IMR-90 (cell line): ENCODE measurements around the gene DLGAP3. TPM values are rescaled to one million over a fixed set of nuclear protein-coding genes. Genes with fewer than 3 reads are reported as not detected.

ENCODE experiments used
- ATAC-seq: fragments of 200-7000 bp; cut with Tn5 transposase; 2 replicates; pipeline ENCODE4 v1.9.1; 2020; ENCODE audit warnings: low read depth, mild to moderate bottlenecking, moderate library complexity
- BruUV-seq: library from RNA; stranded (reverse); fragments of 400-500 nt; replicated peaks from 2 replicates; lab custom pipeline; 2021; lab: Mats Ljungman, UMichigan
- CTCF ChIA-PET: fragments of 300-600 bp; formaldehyde crosslinking; extraction: SDS; loops from one replicate; lab custom pipeline; 2021; ENCODE audit warnings: antibody characterized with exemption; lab: Yijun Ruan, JAX
- POLR2A ChIA-PET: fragments of 300-600 bp; sonication (Branson Sonifier 250); formaldehyde crosslinking; loops from one replicate; lab custom pipeline; 2022; ENCODE audit warnings: antibody characterized with exemption; ENCODE audit not compliant: unreplicated experiment; lab: Charles Lee
- DNase-seq: peaks from one replicate; pipeline ENCODE4 v3.0.0; 2013
- H2AFZ ChIP-seq: replicated peaks from 2 replicates; pipeline ENCODE3; 2013; ENCODE audit warnings: low read length, mild to moderate bottlenecking; ENCODE audit not compliant: poor library complexity
- H2AK5ac ChIP-seq: 2 replicates; pipeline ENCODE4 v1.6.1; 2013; ENCODE audit warnings: low read depth, low read length, inconsistent platforms
- H2AK9ac ChIP-seq: replicated peaks from 2 replicates; pipeline ENCODE3; 2013; ENCODE audit warnings: mild to moderate bottlenecking, low read depth, low read length, moderate library complexity; ENCODE audit not compliant: poor library complexity
- H2BK120ac ChIP-seq: 2 replicates; pipeline ENCODE4 v1.6.1; 2013; ENCODE audit warnings: low read depth, low read length, inconsistent platforms
- H2BK15ac ChIP-seq: 3 replicates; pipeline ENCODE4 v1.6.1; 2013; ENCODE audit warnings: low read depth, low read length, inconsistent platforms
- H2BK20ac ChIP-seq: 2 replicates; pipeline ENCODE4 v1.6.1; 2013; ENCODE audit warnings: low read depth, mild to moderate bottlenecking, inconsistent platforms, low read length, moderate library complexity
- H2BK5ac ChIP-seq: 2 replicates; pipeline ENCODE4 v1.6.1; 2013; ENCODE audit warnings: mild to moderate bottlenecking, low read depth, low read length, inconsistent platforms; ENCODE audit not compliant: poor library complexity, severe bottlenecking
- H3K14ac ChIP-seq: replicated peaks from 2 replicates; pipeline ENCODE4 v1.6.1; 2013; ENCODE audit warnings: low read depth, low read length, inconsistent platforms
- H3K18ac ChIP-seq: 2 replicates; pipeline ENCODE4 v1.6.1; 2013; ENCODE audit warnings: low read depth, low read length, control low read depth
- H3K23ac ChIP-seq: 2 replicates; pipeline ENCODE4 v1.6.1; 2013; ENCODE audit warnings: low read depth, low read length, inconsistent platforms
- H3K27ac ChIP-seq: 2 replicates; pipeline ENCODE4 v1.5.1; 2013; ENCODE audit warnings: mild to moderate bottlenecking, control low read depth, low read length; ENCODE audit not compliant: insufficient read depth
- H3K27me3 ChIP-seq: 2 replicates; pipeline ENCODE4 v1.6.1; 2013; ENCODE audit warnings: low read length; ENCODE audit not compliant: control insufficient read depth, insufficient read depth
- H3K36me3 ChIP-seq: 2 replicates; pipeline ENCODE4 v1.6.1; 2013; ENCODE audit warnings: low read length, mixed read lengths; ENCODE audit not compliant: control insufficient read depth, insufficient read depth
- H3K4ac ChIP-seq: 2 replicates; pipeline ENCODE4 v1.6.1; 2013; ENCODE audit warnings: low read depth, low read length, inconsistent platforms
- H3K4me1 ChIP-seq: 2 replicates; pipeline ENCODE4 v1.6.1; 2013; ENCODE audit warnings: low read length, mixed read lengths; ENCODE audit not compliant: control insufficient read depth, insufficient read depth
- H3K4me2 ChIP-seq: 2 replicates; pipeline ENCODE4 v1.6.1; 2013; ENCODE audit warnings: low read depth, mild to moderate bottlenecking, control low read depth, low read length, moderate library complexity
- H3K4me3 ChIP-seq: 2 replicates; pipeline ENCODE4 v1.5.1; 2013; ENCODE audit warnings: low read depth, mild to moderate bottlenecking, control low read depth, low read length, moderate library complexity; ENCODE audit not compliant: insufficient read depth
- H3K56ac ChIP-seq: 2 replicates; pipeline ENCODE4 v1.6.1; 2013; ENCODE audit warnings: low read length, inconsistent platforms; ENCODE audit not compliant: insufficient read depth; ENCODE audit errors: extremely low read depth
- H3K79me1 ChIP-seq, 2 experiments: 2 replicates each; pipeline ENCODE4 v1.6.1; 2013; ENCODE audit warnings: low read length in 2 of 2, inconsistent platforms in 1 of 2, low read depth in 1 of 2
- H3K9ac ChIP-seq: 2 replicates; pipeline ENCODE4 v1.6.1; 2013; ENCODE audit warnings: low read depth, low read length, control low read depth
- H3K9me1 ChIP-seq: 2 replicates; pipeline ENCODE4 v1.6.1; 2013; ENCODE audit warnings: low read length, inconsistent platforms; ENCODE audit not compliant: insufficient read depth
- H3K9me3 ChIP-seq: 2 replicates; pipeline ENCODE4 v1.6.1; 2013; ENCODE audit warnings: low read length; ENCODE audit not compliant: control insufficient read depth, insufficient read depth
- H4K20me1 ChIP-seq: 2 replicates; pipeline ENCODE4 v1.6.1; 2013; ENCODE audit warnings: low read length, inconsistent platforms; ENCODE audit not compliant: insufficient read depth
- H4K5ac ChIP-seq: 2 replicates; pipeline ENCODE4 v1.6.1; 2013; ENCODE audit warnings: mild to moderate bottlenecking, low read depth, low read length, control low read depth
- H4K8ac ChIP-seq, 2 experiments: 2 replicates each; pipeline ENCODE4 v1.6.1; 2013; ENCODE audit warnings: low read depth in 2 of 2, low read length in 2 of 2, control low read depth in 1 of 2, inconsistent platforms in 1 of 2
- H4K91ac ChIP-seq: 2 replicates; pipeline ENCODE4 v1.6.1; 2013; ENCODE audit warnings: low read depth, low read length, inconsistent platforms; ENCODE audit not compliant: insufficient read depth
- BHLHE40 ChIP-seq: fragments of 150-350 bp; IDR thresholded peaks from 2 replicates; pipeline ENCODE4 v1.6.1; 2016; ENCODE audit warnings: mild to moderate bottlenecking, low read depth, low read length
- CEBPB ChIP-seq: IDR thresholded peaks from 2 replicates; pipeline ENCODE4 v1.6.1; 2012; ENCODE audit warnings: low read depth, low read length, improper control_type of control experiment
- CHD1 ChIP-seq: IDR thresholded peaks from 2 replicates; pipeline ENCODE4 v1.6.1; 2012; ENCODE audit warnings: low read depth, low read length, improper control_type of control experiment
- FOS ChIP-seq: fragments of 150-350 bp; IDR thresholded peaks from 2 replicates; pipeline ENCODE4 v1.6.1; 2016; ENCODE audit warnings: low read depth, low read length
- MAFK ChIP-seq: IDR thresholded peaks from 2 replicates; pipeline ENCODE4 v1.6.1; 2012; ENCODE audit warnings: low read depth, low read length, improper control_type of control experiment
- MAZ ChIP-seq: IDR thresholded peaks from 2 replicates; pipeline ENCODE4 v1.6.1; 2012; ENCODE audit warnings: low read depth, mild to moderate bottlenecking, low read length, improper control_type of control experiment, moderate library complexity, borderline replicate concordance
- MXI1 ChIP-seq: IDR thresholded peaks from 2 replicates; pipeline ENCODE4 v1.6.1; 2012; ENCODE audit warnings: low read depth, mild to moderate bottlenecking, low read length, moderate library complexity, borderline replicate concordance
- NFE2L2 ChIP-seq: fragments of 150-350 bp; IDR thresholded peaks from 2 replicates; pipeline ENCODE4 v1.6.1; 2016; ENCODE audit warnings: low read depth, mild to moderate bottlenecking, low read length
- RAD21 ChIP-seq: IDR thresholded peaks from 2 replicates; pipeline ENCODE4 v1.6.1; 2012; ENCODE audit warnings: low read length, improper control_type of control experiment
- RCOR1 ChIP-seq: IDR thresholded peaks from 2 replicates; pipeline ENCODE4 v1.6.1; 2012; ENCODE audit warnings: mild to moderate bottlenecking, low read length, improper control_type of control experiment; ENCODE audit not compliant: insufficient replicate concordance
- RFX5 ChIP-seq: IDR thresholded peaks from 2 replicates; pipeline ENCODE4 v1.8.0; 2012; ENCODE audit warnings: low read depth, mild to moderate bottlenecking, low read length, moderate library complexity
- SMC3 ChIP-seq: fragments of 150-350 bp; IDR thresholded peaks from 2 replicates; pipeline ENCODE4 v1.6.1; 2016; ENCODE audit warnings: low read depth, mild to moderate bottlenecking, antibody characterized with exemption, low read length, moderate library complexity
- USF2 ChIP-seq: fragments of 150-350 bp; IDR thresholded peaks from 2 replicates; pipeline ENCODE4 v1.6.1; 2017; ENCODE audit warnings: mild to moderate bottlenecking, antibody characterized with exemption, low read length, low read depth
- WGBS, 2 experiments: methylation state at CpG; one replicate each; pipeline versions ENCODE4 v1.1.5 to v1.1.7; 2013; ENCODE audit warnings: missing lambda C conversion rate in 2 of 2; ENCODE audit not compliant: insufficient read length in 1 of 2; ENCODE audit errors: extremely low coverage in 2 of 2; 5-methylcytosine and 5-hydroxymethylcytosine counted together
- dilution Hi-C: fragments of 300-500 bp; cut with HindIII; formaldehyde crosslinking; loops from one replicate; pipeline ENCODE4 v1.14.3; 2018; ENCODE audit warnings: low sequenced_read_pairs; ENCODE audit not compliant: unreplicated experiment
- in situ Hi-C: fragments of 300-500 bp; cut with MboI; formaldehyde crosslinking; loops from 3 replicates; pipeline ENCODE4 v1.14.3; 2019; ENCODE audit warnings: low sequenced_read_pairs, inconsistent platforms, mixed read lengths
- intact Hi-C: fragments of 100-400 bp; cut with micrococcal nuclease; formaldehyde crosslinking; loops from 2 replicates; pipeline ENCODE4 v1.10.0; 2022
- polyA plus RNA-seq, 3 experiments: library from polyadenylated mRNA; depleted of rRNA; stranded (reverse); fragments of >200 nt; gene quantifications; 2 replicates each; pipeline ENCODE4 v1.2.3, GENCODE V29; 2012; ENCODE audit warnings: low replicate concordance in 1 of 3
- total RNA-seq: library from RNA; depleted of rRNA; stranded (reverse); fragments of >200 nt; gene quantifications from 2 replicates; pipeline ENCODE4 v1.2.3, GENCODE V29; 2012
- TF ChIP-seq, protein P1 (sequence below): conservative IDR thresholded peaks from 2 replicates; pipeline ENCODE4 v1.5.1; 2012; ENCODE audit warnings: mild to moderate bottlenecking, low read depth, low read length, improper control_type of control experiment
- TF ChIP-seq, protein P2 (sequence below): fragments of 150-350 bp; IDR thresholded peaks from 2 replicates; pipeline ENCODE4 v1.6.1; 2016; ENCODE audit warnings: low read depth, mild to moderate bottlenecking, low read length, moderate library complexity, borderline replicate concordance

The DLGAP3 gene
- total and polyA plus RNA-seq, 2 of the 4 experiments (the other 2 are of a cell fraction), result 0.02 TPM; not detected in 1

GRCh38 chr1:34965597-34965996 is 36.1 kb upstream of the DLGAP3 start:
- Histone ChIP-seq H2AFZ (no peak overlapping the region), H3K14ac (no peak overlapping the region), H3K23ac (no peak overlapping the region), H3K79me1 (no peaks in the 10 kb centered on the region), H3K4me1 (no peaks in the 10 kb centered on the region), H3K4ac (no peak overlapping the region), H3K4me2 (no peak overlapping the region), H2AK9ac (no peak overlapping the region), H3K9me1 (no peaks in the 10 kb centered on the region), H2BK20ac (no peak overlapping the region), H4K5ac (no peak overlapping the region), H3K4me3 (no peak overlapping the region), H4K20me1 (no peaks in the 10 kb centered on the region), H2BK5ac (no peak overlapping the region), H4K8ac (no peak overlapping the region), H3K56ac (no peak overlapping the region), H4K91ac (no peak overlapping the region), H2BK120ac (no peak overlapping the region), H3K9ac (no peak overlapping the region), H3K9me3 (peaks cover 4% of the 10 kb centered on the region; the same call in 1 of the 2 replicates), H3K27ac (no peak overlapping the region), H3K36me3 (no peaks in the 10 kb centered on the region), H2AK5ac (no peak overlapping the region), H3K18ac (no peak overlapping the region), H2BK15ac (no peak overlapping the region), H3K27me3 (no peaks in the 10 kb centered on the region; the same call in 1 of the 2 replicates)
- ATAC-seq (no peak), DNase-seq (no peak)
- POLR2A ChIA-PET, result no interaction called here
- no CpG with 5 or more reads among the region's 2 CpGs for WGBS, 2 experiments
- intact Hi-C loops, result no loop called here
- in situ Hi-C loops, result no loop called here
- dilution Hi-C loops, result no loop called here
- CTCF ChIA-PET, result no interaction called here
- BruUV-seq, result no TSS peak
- no peak for TF ChIP-seq MAFK
- no peak for TF ChIP-seq RCOR1
- TF ChIP-seq, protein P1, sequence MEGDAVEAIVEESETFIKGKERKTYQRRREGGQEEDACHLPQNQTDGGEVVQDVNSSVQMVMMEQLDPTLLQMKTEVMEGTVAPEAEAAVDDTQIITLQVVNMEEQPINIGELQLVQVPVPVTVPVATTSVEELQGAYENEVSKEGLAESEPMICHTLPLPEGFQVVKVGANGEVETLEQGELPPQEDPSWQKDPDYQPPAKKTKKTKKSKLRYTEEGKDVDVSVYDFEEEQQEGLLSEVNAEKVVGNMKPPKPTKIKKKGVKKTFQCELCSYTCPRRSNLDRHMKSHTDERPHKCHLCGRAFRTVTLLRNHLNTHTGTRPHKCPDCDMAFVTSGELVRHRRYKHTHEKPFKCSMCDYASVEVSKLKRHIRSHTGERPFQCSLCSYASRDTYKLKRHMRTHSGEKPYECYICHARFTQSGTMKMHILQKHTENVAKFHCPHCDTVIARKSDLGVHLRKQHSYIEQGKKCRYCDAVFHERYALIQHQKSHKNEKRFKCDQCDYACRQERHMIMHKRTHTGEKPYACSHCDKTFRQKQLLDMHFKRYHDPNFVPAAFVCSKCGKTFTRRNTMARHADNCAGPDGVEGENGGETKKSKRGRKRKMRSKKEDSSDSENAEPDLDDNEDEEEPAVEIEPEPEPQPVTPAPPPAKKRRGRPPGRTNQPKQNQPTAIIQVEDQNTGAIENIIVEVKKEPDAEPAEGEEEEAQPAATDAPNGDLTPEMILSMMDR, result no peak
- no peak for TF ChIP-seq RFX5
- TF ChIP-seq, protein P2, sequence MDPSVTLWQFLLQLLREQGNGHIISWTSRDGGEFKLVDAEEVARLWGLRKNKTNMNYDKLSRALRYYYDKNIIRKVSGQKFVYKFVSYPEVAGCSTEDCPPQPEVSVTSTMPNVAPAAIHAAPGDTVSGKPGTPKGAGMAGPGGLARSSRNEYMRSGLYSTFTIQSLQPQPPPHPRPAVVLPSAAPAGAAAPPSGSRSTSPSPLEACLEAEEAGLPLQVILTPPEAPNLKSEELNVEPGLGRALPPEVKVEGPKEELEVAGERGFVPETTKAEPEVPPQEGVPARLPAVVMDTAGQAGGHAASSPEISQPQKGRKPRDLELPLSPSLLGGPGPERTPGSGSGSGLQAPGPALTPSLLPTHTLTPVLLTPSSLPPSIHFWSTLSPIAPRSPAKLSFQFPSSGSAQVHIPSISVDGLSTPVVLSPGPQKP, result no peak
- no peak for TF ChIP-seq USF2
- TF ChIP-seq SMC3, result no peak
- no peak for TF ChIP-seq MAZ
- no peak for TF ChIP-seq NFE2L2
- no peak for TF ChIP-seq BHLHE40
- TF ChIP-seq RAD21, result no peak
- TF ChIP-seq FOS, result no peak
- no peak for TF ChIP-seq CHD1
- TF ChIP-seq CEBPB, result no peak
- no peak for TF ChIP-seq MXI1
